ES-I3 (cell line): ENCODE results near the gene DIAPH3.

Experiments used
- H3K36me3 ChIP-seq: 2 replicates; pipeline ENCODE4 v1.6.1; 2013; ENCODE audit warnings: mild to moderate bottlenecking, low read length, control low read depth, moderate library complexity; ENCODE audit not compliant: insufficient read depth
- H3K4me1 ChIP-seq: 2 replicates; pipeline ENCODE4 v1.6.1; 2013; ENCODE audit warnings: mild to moderate bottlenecking, control low read depth, low read length; ENCODE audit not compliant: insufficient read depth
- H3K9ac ChIP-seq: 2 replicates; pipeline ENCODE4 v1.6.1; 2013; ENCODE audit warnings: low read depth, mild to moderate bottlenecking, low read length, moderate library complexity
- H3K9me3 ChIP-seq: 2 replicates; pipeline ENCODE4 v1.6.1; 2013; ENCODE audit warnings: mild to moderate bottlenecking, low read length, moderate library complexity; ENCODE audit not compliant: control insufficient read depth, insufficient read depth

DIAPH3 gene

DNA sequence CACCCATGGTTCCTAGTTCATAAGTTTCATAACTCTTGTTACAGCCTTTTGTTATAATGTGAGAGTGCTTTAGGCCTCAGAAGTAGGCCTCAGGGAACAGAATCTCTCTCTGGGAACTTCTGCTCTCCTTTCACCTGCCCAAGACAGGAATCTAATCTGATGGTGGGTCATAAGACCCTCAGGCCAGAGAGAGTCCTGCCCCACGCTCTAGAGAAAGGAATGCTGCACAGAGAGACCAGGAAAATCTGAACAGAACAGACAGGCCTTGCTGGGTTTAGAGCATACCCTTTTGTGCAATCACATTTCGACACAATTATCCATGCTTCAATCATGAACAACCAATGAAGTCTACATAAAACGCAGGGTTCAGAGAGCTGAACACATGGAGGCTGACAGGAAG is 3.4 kb upstream of the DIAPH3 start:
- Histone ChIP-seq H3K9ac (no peak overlapping the region), H3K9me3 (no peaks in the 10 kb centered on the region), H3K36me3 (no peaks in the 10 kb centered on the region), H3K4me1 (peaks cover 12% of the 10 kb centered on the region)

DNA sequence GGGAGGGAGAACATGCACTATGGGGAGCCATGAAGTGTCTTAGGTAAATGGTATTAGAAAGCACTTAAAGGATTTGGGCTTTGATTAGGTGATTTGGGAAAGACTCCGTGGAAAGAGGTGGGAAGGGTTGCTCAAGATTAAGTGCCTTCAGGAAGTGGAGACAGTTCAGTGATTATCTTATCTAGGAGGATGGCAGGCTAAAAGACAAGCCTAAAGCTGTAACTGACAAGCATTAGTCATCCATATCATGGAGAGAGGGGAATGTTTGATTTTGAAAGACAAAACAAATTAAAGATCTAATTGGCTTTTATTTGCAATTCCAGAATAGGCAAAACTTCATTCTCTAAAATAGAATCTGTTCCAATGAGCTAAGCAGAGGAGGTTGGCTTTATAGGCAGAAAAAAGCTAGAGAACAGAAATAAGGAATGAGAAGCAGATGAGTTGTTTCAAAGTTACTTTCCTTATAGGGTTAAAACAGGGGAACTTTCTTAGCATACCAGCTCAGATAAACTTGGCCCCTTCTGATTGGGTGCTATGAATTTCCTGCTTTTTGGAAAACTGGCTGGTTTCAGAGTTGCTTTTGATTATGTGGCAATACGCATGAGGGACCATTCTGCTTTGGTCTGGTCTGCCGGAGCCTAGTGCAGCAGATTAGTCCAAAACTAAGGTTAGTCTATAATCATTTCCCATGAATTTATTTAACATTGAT is 1.8 kb upstream of the DIAPH3 start:
- Histone ChIP-seq H3K36me3 (peaks cover 7% of the 10 kb centered on the region; the same call in 1 of the 2 replicates), H3K9ac (peak overlapping the region; percentile 99; the same call in 1 of the 2 replicates), H3K9me3 (no peaks in the 10 kb centered on the region)

DNA sequence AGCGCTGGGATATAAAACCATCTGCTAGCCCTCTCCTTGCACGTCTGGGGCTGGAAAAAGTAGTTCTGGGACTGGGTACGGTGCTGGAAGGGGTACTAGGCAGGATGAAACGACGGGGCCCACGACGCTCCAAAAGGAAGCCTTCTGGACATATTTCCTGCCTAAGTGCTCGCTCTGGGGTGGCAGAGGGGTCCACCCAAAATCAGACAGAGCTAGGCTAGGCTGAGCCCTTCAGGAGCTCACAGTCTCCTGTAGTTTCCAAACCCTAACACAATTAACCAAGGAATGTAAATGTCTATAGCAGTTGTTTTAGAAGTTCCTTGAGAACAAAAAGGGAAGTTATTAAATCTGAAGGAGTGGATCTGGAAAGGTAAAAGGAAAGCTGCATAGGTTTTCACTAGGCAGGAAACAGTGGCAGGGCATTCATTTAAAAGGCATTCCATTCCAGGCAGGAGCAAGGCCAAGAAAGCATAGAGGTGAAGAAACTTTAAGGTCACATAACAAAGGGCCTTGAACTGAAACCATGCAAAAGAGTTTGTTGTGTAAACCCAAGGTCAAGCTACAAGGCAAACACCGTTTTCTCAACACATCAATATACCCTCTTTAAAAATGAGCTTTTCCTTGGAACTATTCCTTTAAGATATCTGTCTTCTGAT is 634 bp upstream of the DIAPH3 start:
- Histone ChIP-seq H3K4me1 (peaks cover 12% of the 10 kb centered on the region), H3K36me3 (peaks cover 7% of the 10 kb centered on the region; the same call in 1 of the 2 replicates), H3K9me3 (no peaks in the 10 kb centered on the region), H3K9ac (peak overlapping the region; percentile 99)

More for the DNA sequence above, 1.8 kb upstream of the DIAPH3 start:
- H3K4me1 ChIP-seq: peaks cover 12% of the 10 kb centered on the region

DNA sequence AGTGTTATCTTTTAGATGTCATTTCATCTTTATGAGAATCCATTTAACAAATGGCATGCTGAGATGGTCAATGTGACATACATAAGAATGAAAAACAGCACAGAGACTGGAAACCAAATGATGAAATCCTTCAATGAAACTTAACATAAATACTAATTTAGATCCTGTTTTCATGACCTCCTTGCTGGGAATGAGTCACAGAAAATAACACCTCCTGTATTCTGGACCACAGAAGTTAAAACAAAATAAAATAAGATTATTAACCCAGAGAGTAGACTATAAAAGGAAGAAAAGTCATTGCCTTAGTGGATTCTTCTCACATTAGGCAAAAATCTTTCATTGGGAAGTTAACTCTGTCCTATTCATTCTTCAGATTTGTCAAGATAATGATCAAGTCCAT is 1.6 kb downstream of the DIAPH3 start:
- peaks cover 15% of the 10 kb centered on the region for H3K4me1 ChIP-seq
- peaks cover 10% of the 10 kb centered on the region; the same call in 1 of the 2 replicates for H3K36me3 ChIP-seq
- no peaks in the 10 kb centered on the region for H3K9me3 ChIP-seq
- no peak overlapping the region for H3K9ac ChIP-seq

DNA sequence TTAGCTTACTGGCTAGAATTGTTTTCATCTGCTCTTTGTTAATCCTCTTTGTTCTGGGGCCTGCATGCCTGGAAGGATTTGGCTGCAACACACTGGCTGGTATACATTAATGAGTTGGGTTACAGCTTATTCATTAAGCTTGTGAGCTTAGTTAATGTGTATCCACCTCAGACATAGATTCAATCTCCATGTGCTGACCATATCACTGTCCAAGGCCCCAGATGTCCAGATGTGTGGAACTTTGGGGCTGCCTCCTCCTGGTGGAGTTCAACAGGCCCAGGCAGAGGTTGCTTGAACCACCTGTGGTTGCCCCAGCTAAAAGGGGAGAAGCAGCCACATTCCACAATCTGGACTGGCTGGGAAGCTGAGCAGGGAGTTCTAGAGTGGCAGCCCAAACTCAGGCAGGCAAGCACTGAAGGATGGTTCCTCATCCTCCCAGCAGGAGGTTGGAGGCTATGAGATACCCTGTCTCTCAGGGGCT is 5.4 kb downstream of the DIAPH3 start:
- H3K9me3 ChIP-seq: no peaks in the 10 kb centered on the region
- no peak overlapping the region for H3K9ac ChIP-seq
- H3K36me3 ChIP-seq: peaks cover 10% of the 10 kb centered on the region; the same call in 1 of the 2 replicates
- peaks cover 3% of the 10 kb centered on the region; the same call in 1 of the 2 replicates for H3K4me1 ChIP-seq

DNA sequence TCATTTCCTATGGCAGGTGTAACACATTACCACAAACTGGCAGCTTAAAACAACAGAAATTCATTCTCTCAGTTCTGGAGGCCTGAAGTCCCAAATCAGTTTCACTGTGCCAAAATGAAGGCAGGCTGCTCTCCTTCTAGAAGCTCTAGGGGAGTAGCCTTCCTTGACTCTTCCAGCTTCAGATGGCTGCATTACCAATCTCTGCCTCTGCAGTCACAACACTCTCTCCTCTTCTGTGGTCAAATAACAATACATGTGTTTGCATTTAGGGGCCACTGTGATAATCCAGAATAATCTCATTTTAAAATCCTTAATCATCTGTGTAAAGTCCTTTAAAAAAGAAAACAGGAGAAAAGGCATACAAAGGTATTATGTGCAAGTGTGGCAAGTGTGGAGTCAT is 7.8 kb downstream of the DIAPH3 start:
- no peaks in the 10 kb centered on the region for H3K9me3 ChIP-seq
- H3K36me3 ChIP-seq: peaks cover 5% of the 10 kb centered on the region; the same call in 1 of the 2 replicates

DNA sequence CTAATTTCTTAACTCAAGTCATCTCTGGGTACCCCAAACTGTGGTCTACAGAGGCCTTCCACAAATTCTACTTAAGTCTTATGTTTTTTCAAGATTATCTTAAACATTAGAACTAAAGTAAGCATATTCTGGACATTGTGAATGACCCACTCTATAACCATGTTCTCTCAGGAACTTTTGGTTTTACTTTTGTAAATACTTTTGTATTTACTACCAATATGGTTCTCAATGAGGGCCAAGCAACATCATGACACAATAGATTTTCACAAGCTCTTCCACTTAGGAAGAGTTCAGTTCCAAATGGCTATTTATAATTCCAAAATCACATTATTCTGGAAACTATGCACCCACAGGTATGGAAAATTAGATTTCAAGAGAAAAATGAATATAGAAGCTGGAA is 10.8 kb downstream of the DIAPH3 start:
- no peaks in the 10 kb centered on the region for H3K36me3 ChIP-seq
- H3K9ac ChIP-seq: no peak overlapping the region
- H3K9me3 ChIP-seq: no peaks in the 10 kb centered on the region
- H3K4me1 ChIP-seq: no peaks in the 10 kb centered on the region

More for the DNA sequence above, 7.8 kb downstream of the DIAPH3 start:
- H3K9ac ChIP-seq: no peak overlapping the region
- H3K4me1 ChIP-seq: 0 out of 2 replicates have a peak, but pooled peaks cover 3% of the 10 kb centered on the region

DNA sequence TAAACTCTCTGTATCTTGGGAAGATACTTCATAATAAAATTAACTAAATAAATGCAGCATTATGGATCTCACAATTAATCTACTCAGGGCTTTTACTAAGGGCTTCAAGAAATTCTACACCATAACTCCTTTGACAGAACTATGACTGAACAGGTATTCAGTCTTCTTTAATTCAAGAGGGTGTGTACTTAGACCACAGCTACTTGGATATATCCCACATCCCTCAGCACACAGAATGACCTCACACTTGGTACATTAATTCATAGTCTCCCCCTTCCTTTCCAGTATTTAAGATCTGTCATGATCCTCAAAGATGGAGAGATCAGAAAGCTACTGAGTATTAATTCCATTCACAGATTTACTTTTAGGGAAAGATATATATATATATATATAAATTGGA is 11.6 kb downstream of the DIAPH3 start:
- Histone ChIP-seq H3K9ac (no peak overlapping the region), H3K36me3 (no peaks in the 10 kb centered on the region), H3K4me1 (no peaks in the 10 kb centered on the region), H3K9me3 (no peaks in the 10 kb centered on the region)

DNA sequence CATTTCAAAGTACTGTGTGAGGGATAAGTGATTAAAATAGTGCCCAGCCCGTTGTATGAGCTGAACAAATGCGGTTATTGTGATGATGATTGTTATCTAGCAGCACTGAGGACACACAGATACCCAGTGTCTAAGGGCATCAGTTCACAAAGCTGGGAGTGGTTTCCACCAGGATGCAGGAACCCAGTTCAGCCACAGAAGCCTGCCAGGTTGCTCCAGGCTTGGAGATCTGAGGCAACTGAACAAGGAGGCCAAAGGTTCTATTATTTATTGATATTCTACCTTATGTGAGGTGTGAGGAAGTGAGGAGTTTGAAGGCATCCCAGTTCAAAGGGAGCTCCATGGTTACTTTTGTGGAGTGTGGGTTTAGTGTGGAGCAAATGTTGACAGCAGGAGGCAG is 13.2 kb downstream of the DIAPH3 start:
- Histone ChIP-seq H3K4me1 (no peaks in the 10 kb centered on the region), H3K9me3 (no peaks in the 10 kb centered on the region), H3K9ac (no peak overlapping the region), H3K36me3 (no peaks in the 10 kb centered on the region)

DNA sequence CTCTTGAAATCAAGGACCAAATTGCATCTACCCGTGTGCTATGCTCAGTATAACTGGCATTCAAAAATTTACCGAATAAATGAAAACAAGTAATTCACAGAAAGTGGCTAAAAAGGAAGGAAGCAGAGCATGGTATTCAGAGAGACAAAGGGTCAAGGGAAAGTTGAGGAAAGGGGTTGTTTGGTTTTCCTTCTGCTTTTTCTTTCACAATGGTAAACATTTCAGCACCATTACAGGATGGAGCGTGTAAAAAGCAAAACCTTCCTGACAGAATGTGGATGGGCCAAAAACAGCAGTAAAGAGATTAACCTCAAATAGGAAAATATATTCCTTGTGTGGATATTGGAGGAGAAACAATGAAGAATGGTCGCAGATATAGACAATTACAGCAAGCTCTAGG is 14.8 kb downstream of the DIAPH3 start:
- H3K36me3 ChIP-seq: no peaks in the 10 kb centered on the region
- H3K9ac ChIP-seq: no peak overlapping the region
- peaks cover 11% of the 10 kb centered on the region for H3K4me1 ChIP-seq
- H3K9me3 ChIP-seq: no peaks in the 10 kb centered on the region

DNA sequence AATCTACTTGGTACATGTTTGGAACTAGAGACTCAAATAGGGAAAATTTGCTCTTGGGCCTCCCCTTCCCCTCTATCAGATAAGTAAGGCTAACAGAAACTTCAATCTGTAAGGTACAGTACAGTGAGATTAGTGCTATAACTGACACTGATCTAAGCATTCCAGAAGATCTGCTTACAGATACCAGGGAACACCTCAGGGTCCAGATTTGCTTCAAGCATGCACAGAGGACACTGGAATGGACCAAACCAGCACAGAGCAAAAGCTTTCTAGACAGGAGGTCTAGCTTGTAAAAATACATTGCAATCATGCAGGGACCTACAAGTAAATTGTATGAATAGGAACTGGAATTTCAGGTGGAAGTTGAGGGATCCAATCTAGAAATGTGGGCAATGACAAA is 16.4 kb downstream of the DIAPH3 start:
- no peaks in the 10 kb centered on the region for H3K36me3 ChIP-seq
- no peak overlapping the region for H3K9ac ChIP-seq
- H3K4me1 ChIP-seq: peaks cover 19% of the 10 kb centered on the region
- H3K9me3 ChIP-seq: no peaks in the 10 kb centered on the region

DNA sequence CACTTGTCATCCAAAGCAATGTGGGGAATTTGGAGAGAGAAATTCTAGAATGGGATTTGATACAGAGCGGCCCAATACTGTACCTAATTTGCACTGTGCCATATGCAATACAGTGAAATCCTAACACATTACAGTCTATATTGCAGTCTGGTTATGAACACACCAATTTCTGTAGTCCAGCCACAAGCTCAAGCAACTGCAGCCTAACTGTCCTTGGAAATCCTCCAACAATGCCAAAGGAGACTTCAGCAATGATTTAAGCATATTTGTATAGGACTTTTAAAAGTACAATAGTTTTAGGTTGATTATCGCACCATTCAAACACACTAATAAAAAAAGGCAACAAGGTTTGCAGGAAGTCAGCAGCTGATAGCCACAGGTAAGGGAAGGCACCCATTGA is 17.3 kb downstream of the DIAPH3 start:
- Histone ChIP-seq H3K9ac (no peak overlapping the region), H3K9me3 (no peaks in the 10 kb centered on the region), H3K36me3 (no peaks in the 10 kb centered on the region), H3K4me1 (peaks cover 19% of the 10 kb centered on the region)

DNA sequence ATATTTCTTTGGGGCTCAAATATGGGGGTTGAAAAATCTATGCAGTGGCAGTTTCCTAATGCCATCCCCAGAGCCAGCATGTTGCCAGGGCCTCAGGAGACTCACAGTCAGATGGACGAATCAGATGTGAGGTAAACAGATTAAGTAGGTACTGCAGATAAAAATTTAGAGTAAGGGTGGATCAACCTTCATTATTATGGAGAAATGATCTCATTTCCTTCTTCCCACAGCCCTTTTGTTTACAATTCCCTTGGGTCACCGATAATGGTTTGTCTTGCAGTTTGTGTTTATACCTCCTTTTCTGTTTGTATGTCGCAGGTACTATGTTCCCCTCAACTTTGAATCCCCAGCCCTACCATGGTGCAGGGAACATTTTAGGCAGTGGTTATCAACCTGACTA is 20.0 kb downstream of the DIAPH3 start:
- Histone ChIP-seq H3K9me3 (no peaks in the 10 kb centered on the region), H3K9ac (no peak overlapping the region), H3K4me1 (peaks cover 19% of the 10 kb centered on the region), H3K36me3 (no peaks in the 10 kb centered on the region)

DNA sequence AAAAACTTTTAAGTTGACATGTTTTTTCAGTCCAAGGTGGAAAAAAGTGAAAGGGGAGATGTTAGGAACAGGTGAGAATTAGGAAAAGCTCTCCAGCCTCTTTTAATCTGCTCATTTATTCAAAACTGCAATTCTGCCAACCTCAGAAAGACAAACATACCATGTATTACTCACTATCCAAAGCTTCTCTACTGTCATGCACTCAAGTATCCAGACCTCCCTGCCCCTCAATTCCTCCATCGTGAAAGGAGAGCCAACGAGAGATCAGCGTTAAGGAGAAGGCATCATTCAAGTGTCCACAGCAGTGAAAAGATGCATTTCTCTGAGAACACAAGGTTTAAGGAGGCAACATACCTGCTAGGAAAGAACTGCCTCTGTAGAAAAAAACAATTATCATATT is 24.5 kb downstream of the DIAPH3 start:
- Histone ChIP-seq H3K36me3 (no peaks in the 10 kb centered on the region), H3K4me1 (peaks cover 12% of the 10 kb centered on the region), H3K9ac (no peak overlapping the region), H3K9me3 (no peaks in the 10 kb centered on the region)

DNA sequence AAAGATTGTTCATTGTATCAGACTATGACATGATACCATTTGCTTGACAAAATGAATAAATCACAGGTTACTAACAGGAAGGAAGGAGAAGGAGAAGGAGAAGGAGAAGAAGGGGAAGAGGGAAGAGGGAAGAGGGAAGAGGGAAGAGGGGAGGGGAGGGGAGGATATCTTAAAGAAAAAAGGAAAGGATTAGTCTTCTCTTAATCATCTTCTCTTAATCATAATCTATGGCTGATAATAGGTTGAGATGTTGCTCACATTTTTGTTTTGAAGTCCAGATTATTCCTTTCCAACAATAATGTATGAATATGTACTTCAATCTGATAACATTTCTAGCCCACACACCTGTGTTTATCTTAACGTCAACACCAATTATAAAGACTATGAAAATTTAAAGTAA is 25.1 kb downstream of the DIAPH3 start:
- Histone ChIP-seq H3K36me3 (no peaks in the 10 kb centered on the region), H3K9ac (no peak overlapping the region), H3K9me3 (no peaks in the 10 kb centered on the region), H3K4me1 (peaks cover 9% of the 10 kb centered on the region; the same call in 1 of the 2 replicates)
